Stomach smooth muscle (tissue), 2 donors: ENCODE measurements around the gene ABAT.

Experiments
- H3K27ac ChIP-seq: one replicate; pipeline ENCODE4 v1.7.0; 2013; ENCODE audit warnings: mild to moderate bottlenecking, low read length, inconsistent platforms
- H3K27me3 ChIP-seq, 2 donors: one replicate each; pipeline ENCODE4 v1.7.0; 2013; ENCODE audit warnings: low read length in 2 of 2; ENCODE audit not compliant: insufficient read depth in 2 of 2, control insufficient read depth in 1 of 2
- H3K36me3 ChIP-seq, 2 donors: one replicate each; pipeline ENCODE4 v1.7.0; 2013; ENCODE audit warnings: low read length in 2 of 2; ENCODE audit not compliant: control insufficient read depth in 2 of 2, insufficient read depth in 2 of 2
- H3K4me1 ChIP-seq: one replicate; pipeline ENCODE4 v1.7.0; 2013; ENCODE audit warnings: low read length; ENCODE audit not compliant: control insufficient read depth, insufficient read depth
- H3K4me3 ChIP-seq, 2 donors: one replicate each; pipeline ENCODE4 v1.7.0; 2013; ENCODE audit warnings: low read length in 2 of 2
- H3K9ac ChIP-seq, 2 donors: one replicate each; pipeline ENCODE4 v1.7.0; 2013; ENCODE audit warnings: low read length in 2 of 2, mild to moderate bottlenecking in 1 of 2
- H3K9me3 ChIP-seq, 2 donors: one replicate each; pipeline ENCODE4 v1.7.0; 2013; ENCODE audit warnings: low read length in 2 of 2; ENCODE audit not compliant: control insufficient read depth in 2 of 2
- donor health status: healthy.
- donor health status: Pancreatic carcinoma.

The ABAT gene

DNA sequence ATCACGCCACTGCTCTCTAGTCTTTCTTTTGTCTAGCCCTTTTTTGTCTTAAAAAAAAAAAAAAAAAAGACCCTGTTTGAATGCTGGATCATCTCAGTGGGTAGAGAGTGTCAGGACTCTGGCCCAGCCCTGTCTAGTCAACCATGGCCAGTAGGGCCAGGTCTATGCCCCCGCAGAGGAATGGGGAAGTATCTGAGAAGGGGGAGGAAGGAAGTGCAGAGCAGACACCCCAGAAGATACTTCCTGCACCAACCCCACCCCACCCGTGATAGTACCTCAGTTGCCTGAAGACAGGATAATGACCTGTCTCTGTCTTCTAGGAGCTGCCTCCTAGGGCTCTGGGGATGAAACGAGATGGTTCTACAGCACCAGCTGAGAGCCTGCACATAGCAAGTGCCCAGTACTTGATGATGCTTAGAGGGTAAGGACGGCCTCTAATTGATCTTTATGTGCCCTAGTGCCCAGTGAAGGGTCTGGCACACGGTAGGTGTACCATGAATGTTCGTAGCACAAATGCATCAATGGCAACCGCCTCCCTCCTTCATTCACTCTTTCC lies 55.4 kb downstream of the ABAT start:
- H3K4me3 ChIP-seq: no peak overlapping the region
- H3K9me3 ChIP-seq: no peaks in the 10 kb centered on the region
- no peaks in the 10 kb centered on the region for H3K27me3 ChIP-seq
- H3K36me3 ChIP-seq: no peaks in the 10 kb centered on the region
- H3K27ac ChIP-seq: no peak overlapping the region
- H3K4me1 ChIP-seq: no peaks in the 10 kb centered on the region
- H3K9ac ChIP-seq: no peak overlapping the region

DNA sequence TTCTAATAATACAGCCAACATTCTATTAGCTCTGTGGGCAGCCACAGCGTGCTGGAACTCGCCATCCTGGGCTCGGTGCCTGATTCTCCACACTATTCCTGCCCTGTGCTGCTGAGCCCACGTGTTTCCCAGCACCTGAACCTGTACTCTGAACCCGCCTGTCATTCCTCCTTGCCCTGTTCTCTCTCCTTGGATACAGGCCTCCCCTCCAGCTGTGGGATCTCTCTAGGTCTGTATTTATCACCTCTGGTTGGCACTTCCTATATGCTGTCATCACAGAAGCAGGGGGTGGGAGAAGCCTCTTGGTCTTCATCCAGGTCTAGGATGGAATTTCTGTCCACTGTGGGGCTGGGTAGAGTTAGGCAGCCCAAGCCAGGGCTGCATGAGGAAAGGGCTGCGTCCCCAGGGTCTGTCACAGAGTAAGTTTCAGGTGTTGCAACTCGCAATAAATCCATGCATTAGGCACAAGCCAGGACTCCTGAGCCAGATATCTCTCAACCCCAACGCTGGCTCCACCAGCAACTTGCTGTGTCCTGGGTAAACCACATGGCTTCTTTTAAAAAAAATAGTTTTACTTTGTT lies 56.0 kb downstream of the ABAT start:
- H3K9me3 ChIP-seq: no peaks in the 10 kb centered on the region
- no peaks in the 10 kb centered on the region for H3K36me3 ChIP-seq
- H3K27me3 ChIP-seq: no peaks in the 10 kb centered on the region
- H3K9ac ChIP-seq: no peak overlapping the region
- no peak overlapping the region for H3K27ac ChIP-seq
- no peak overlapping the region for H3K4me3 ChIP-seq
- no peaks in the 10 kb centered on the region for H3K4me1 ChIP-seq

- H3K27me3 ChIP-seq: no peaks in the 10 kb centered on the region
- peaks cover 0 to 5% of the 10 kb centered on the region in 2 donors for H3K36me3 ChIP-seq
- H3K4me1 ChIP-seq: no peaks in the 10 kb centered on the region
- no peak overlapping the region for H3K9ac ChIP-seq
- no peaks in the 10 kb centered on the region for H3K9me3 ChIP-seq
- H3K4me3 ChIP-seq: no peak overlapping the region
- no peak overlapping the region for H3K27ac ChIP-seq
Observed at GRCh38 chr16:8733849-8734540, 59.6 kb downstream of the ABAT start.

DNA sequence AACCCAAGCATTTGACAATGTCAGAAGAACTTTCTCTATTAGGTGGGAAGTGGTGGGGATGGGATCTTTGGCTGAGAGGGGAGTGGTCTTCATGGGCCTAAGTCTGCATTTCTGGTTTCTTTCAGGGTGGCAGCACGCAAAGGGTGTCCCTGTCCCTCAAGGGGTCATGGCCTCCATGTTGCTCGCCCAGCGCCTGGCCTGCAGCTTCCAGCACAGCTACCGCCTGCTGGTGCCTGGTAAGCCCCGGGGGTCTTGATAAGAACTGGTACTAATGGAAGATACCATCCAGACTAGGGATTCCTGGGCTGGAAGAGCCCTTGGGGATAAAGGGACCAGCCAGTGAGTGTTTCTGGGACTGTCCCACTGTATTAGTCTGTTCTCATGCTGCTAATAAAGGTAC lies 61.2 kb downstream of the ABAT start:
- peaks cover 0 to 5% of the 10 kb centered on the region in 2 donors for H3K36me3 ChIP-seq
- no peaks in the 10 kb centered on the region for H3K4me1 ChIP-seq
- no peak overlapping the region for H3K4me3 ChIP-seq
- H3K9me3 ChIP-seq: no peaks in the 10 kb centered on the region
- no peak overlapping the region for H3K9ac ChIP-seq
- H3K27me3 ChIP-seq: no peaks in the 10 kb centered on the region
- no peak overlapping the region for H3K27ac ChIP-seq

DNA sequence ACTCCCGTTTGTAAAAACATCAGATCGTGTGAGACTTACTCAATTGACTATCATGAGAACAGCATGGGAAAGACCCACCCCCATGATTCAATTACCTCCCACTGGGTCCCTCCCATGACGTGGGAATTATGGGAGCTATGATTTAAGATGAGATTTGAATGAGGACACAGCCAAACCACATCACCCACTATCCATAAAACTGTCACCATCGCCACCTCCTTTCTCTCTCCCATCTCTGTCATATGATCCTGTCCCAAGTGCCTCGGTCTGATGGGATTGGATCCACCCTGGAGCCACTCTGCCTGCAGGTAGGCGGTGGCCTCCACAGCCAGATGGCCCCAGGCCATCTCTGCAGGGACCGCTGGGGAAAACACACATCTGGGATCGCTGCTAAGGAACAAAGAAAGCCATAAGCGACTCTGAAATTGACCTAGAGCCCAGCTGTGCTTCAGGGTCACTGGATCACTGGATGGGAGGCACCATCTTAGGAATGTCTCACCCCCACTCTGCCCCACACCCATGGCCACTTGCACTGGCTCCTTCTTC lies 61.8 kb downstream of the ABAT start:
- Histone ChIP-seq H3K36me3 (peaks cover 0 to 5% of the 10 kb centered on the region in 2 donors), H3K9me3 (no peaks in the 10 kb centered on the region), H3K4me1 (no peaks in the 10 kb centered on the region), H3K27ac (no peak overlapping the region), H3K4me3 (no peak overlapping the region), H3K27me3 (no peaks in the 10 kb centered on the region), H3K9ac (no peak overlapping the region)

GRCh38 chr16:8739151-8739550 lies 64.7 kb downstream of the ABAT start:
- Histone ChIP-seq H3K36me3 (peaks cover 0 to 5% of the 10 kb centered on the region in 2 donors), H3K27ac (no peak overlapping the region), H3K4me1 (peaks cover 7% of the 10 kb centered on the region), H3K4me3 (no peak overlapping the region), H3K9ac (no peak overlapping the region), H3K27me3 (no peaks in the 10 kb centered on the region), H3K9me3 (no peaks in the 10 kb centered on the region)

- Histone ChIP-seq H3K4me3 (no peak overlapping the region), H3K27ac (no peak overlapping the region)
Observed at GRCh38 chr16:8739989-8740704, 65.7 kb downstream of the ABAT start.

GRCh38 chr16:8740775-8741355 lies 66.4 kb downstream of the ABAT start:
- Histone ChIP-seq H3K27me3 (no peaks in the 10 kb centered on the region), H3K9me3 (no peaks in the 10 kb centered on the region), H3K4me3 (no peak overlapping the region), H3K9ac (no peak overlapping the region), H3K27ac (no peak overlapping the region), H3K36me3 (peaks cover 0 to 5% of the 10 kb centered on the region in 2 donors), H3K4me1 (peaks cover 7% of the 10 kb centered on the region)

More at GRCh38 chr16:8739989-8740704, 65.7 kb downstream of the ABAT start:
- Histone ChIP-seq H3K4me1 (peaks cover 7% of the 10 kb centered on the region), H3K9me3 (no peaks in the 10 kb centered on the region), H3K9ac (no peak overlapping the region), H3K36me3 (peaks cover 0 to 5% of the 10 kb centered on the region in 2 donors), H3K27me3 (no peaks in the 10 kb centered on the region)

DNA sequence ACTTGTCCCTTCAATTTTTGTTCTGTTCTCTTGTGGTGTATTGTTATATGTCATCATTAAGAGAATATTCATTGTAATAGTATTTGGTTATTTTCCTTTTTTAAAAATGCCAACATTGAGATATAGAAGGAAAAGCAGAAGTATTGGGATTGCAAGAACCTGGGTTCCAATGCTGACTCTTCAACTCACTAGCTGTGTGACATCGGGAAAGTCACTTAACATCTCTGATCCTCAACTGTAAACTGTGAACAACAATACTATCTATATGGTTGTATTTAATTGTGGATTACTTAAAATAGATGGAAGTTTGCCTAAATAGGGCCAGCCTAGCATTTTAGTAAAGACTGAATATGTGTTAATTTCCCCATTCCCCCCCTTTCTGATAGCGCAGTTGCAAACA lies 67.2 kb downstream of the ABAT start:
- Histone ChIP-seq H3K9me3 (no peaks in the 10 kb centered on the region), H3K9ac (no peak overlapping the region), H3K4me1 (peaks cover 7% of the 10 kb centered on the region), H3K27me3 (no peaks in the 10 kb centered on the region), H3K27ac (no peak overlapping the region), H3K4me3 (no peak overlapping the region), H3K36me3 (peaks cover 0 to under 1% of the 10 kb centered on the region in 2 donors)

GRCh38 chr16:8742068-8742467 lies 67.7 kb downstream of the ABAT start:
- no peak overlapping the region for H3K4me3 ChIP-seq

More at GRCh38 chr16:8742068-8742467, 67.7 kb downstream of the ABAT start:
- Histone ChIP-seq H3K27ac (no peak overlapping the region), H3K4me1 (peaks cover 7% of the 10 kb centered on the region), H3K9ac (no peak overlapping the region), H3K36me3 (peaks cover 0 to 2% of the 10 kb centered on the region in 2 donors), H3K9me3 (no peaks in the 10 kb centered on the region), H3K27me3 (no peaks in the 10 kb centered on the region)
